Measurements from ENCODE around the gene HADH. TPM values are rescaled to one million over a fixed set of nuclear protein-coding genes. Genes with fewer than 3 reads are reported as not detected.
"Not testable (repeated sequence)": the region's sequence is repeated elsewhere in the genome, so short reads cannot be mapped to it uniquely, and the experiment has no call there.

The HADH gene
- total RNA-seq, 6 experiments from 2014 or later, result 67.2 to 152 (median 104) TPM

- Histone ChIP-seq H3K9me3 (no peaks in the 10 kb centered on the region), H3K4me3 (no peak overlapping the region), H3K4me1 (peaks cover 0 to 10% (median 4%) of the 10 kb centered on the region in 4 donors), H3K27ac (no peak overlapping the region), H3K36me3 (peaks cover 0 to 7% (median 0%) of the 10 kb centered on the region in 4 donors), H3K27me3 (no peaks in the 10 kb centered on the region)
- no peak for TF ChIP-seq CTCF (IDR thresholded peaks at IDR 0.05)
- TF ChIP-seq POLR2A (IDR thresholded peaks at IDR 0.05), result no peak
- WGBS (ENCODE audit: insufficient coverage, low coverage, low lambda C conversion rate, missing lambda C conversion rate), result 100% methylated on average over 1 of the region's 1 CpG
- DNase-seq, result no peak
- intact Hi-C loops (cut with DNase I), result no loop called here
- ATAC-seq, result no peak
These were observed 16.1 kb downstream of the HADH start for GRCh38 chr4:108005807-108006206.

GRCh38 chr4:108006361-108006760, 16.7 kb downstream of the HADH start:
- Histone ChIP-seq H3K4me3 (no peak overlapping the region), H3K27ac (no peak overlapping the region), H3K27me3 (no peaks in the 10 kb centered on the region), H3K36me3 (peaks cover 0 to 13% (median 0%) of the 10 kb centered on the region in 4 donors), H3K4me1 (peaks cover 0 to 10% (median 4%) of the 10 kb centered on the region in 4 donors), H3K9me3 (no peaks in the 10 kb centered on the region)
- DNase-seq (no peak), ATAC-seq (no peak)
- intact Hi-C loops (cut with DNase I), result no loop called here
- TF ChIP-seq CTCF (IDR thresholded peaks at IDR 0.05), result no peak
- TF ChIP-seq POLR2A (IDR thresholded peaks at IDR 0.05), result no peak

- peak overlapping the region in 2 of 3 donors; percentile 51 to 61 for H3K27ac ChIP-seq
- H3K4me1 ChIP-seq, result peaks cover 0 to 10% (median 4%) of the 10 kb centered on the region in 4 donors
- no peaks in the 10 kb centered on the region for H3K9me3 ChIP-seq
- peaks cover 0 to 13% (median 0%) of the 10 kb centered on the region in 4 donors for H3K36me3 ChIP-seq
- TF ChIP-seq CTCF (IDR thresholded peaks at IDR 0.05) (no peak), POLR2A (IDR thresholded peaks at IDR 0.05) (no peak)
- WGBS (ENCODE audit: insufficient coverage, low coverage, low lambda C conversion rate, missing lambda C conversion rate), result 100% methylated on average over 3 of the region's 7 CpGs
- no peak for DNase-seq
- intact Hi-C loops (cut with DNase I), result no loop called here
- no peaks in the 10 kb centered on the region for H3K27me3 ChIP-seq
- H3K4me3 ChIP-seq, result no peak overlapping the region
- no peak for ATAC-seq
These were observed 18.3 kb downstream of the HADH start for GRCh38 chr4:108007984-108008383.

- TF ChIP-seq CTCF (IDR thresholded peaks at IDR 0.05), result no peak
- no peak for TF ChIP-seq POLR2A (IDR thresholded peaks at IDR 0.05)
- 15% methylated on average over 2 of the region's 2 CpGs for WGBS (ENCODE audit: insufficient coverage, low coverage, low lambda C conversion rate, missing lambda C conversion rate)
- H3K4me1 ChIP-seq, result peaks cover 0 to 10% (median 4%) of the 10 kb centered on the region in 4 donors
- H3K9me3 ChIP-seq, result no peaks in the 10 kb centered on the region
- peak overlapping the region; percentile 0 to 90 (median 51) for H3K27ac ChIP-seq
- intact Hi-C loops (cut with DNase I), result no loop called here
- ATAC-seq (peak; percentile 96 to 99 (median 97)), DNase-seq (peak in 1 of 3 donors; percentile 66)
- H3K27me3 ChIP-seq, result no peaks in the 10 kb centered on the region
- H3K4me3 ChIP-seq, result no peak overlapping the region
- H3K36me3 ChIP-seq, result peaks cover 0 to 13% (median 0%) of the 10 kb centered on the region in 4 donors
These were observed 19.0 kb downstream of the HADH start for GRCh38 chr4:108008721-108009120.

- H3K4me3 ChIP-seq, result no peak overlapping the region
- TF ChIP-seq POLR2A (IDR thresholded peaks at IDR 0.05), result no peak
- TF ChIP-seq CTCF (IDR thresholded peaks at IDR 0.05), result no peak
- H3K27ac ChIP-seq, result no peak overlapping the region
- WGBS (ENCODE audit: insufficient coverage, low coverage, low lambda C conversion rate, missing lambda C conversion rate), result 88% methylated on average over 2 of the region's 2 CpGs
- no peaks in the 10 kb centered on the region for H3K9me3 ChIP-seq
- no peak for ATAC-seq
- intact Hi-C loops (cut with DNase I), result no loop called here
- peaks cover 0 to 23% (median 2%) of the 10 kb centered on the region in 4 donors for H3K36me3 ChIP-seq
- H3K4me1 ChIP-seq, result peaks cover 0 to 10% (median 4%) of the 10 kb centered on the region in 4 donors
- no peak for DNase-seq
- no peaks in the 10 kb centered on the region for H3K27me3 ChIP-seq
These were observed 20.5 kb downstream of the HADH start for GRCh38 chr4:108010167-108010566.

GRCh38 chr4:108012382-108012781, 22.7 kb downstream of the HADH start:
- H3K36me3 ChIP-seq, result peaks cover 0 to 41% (median 2%) of the 10 kb centered on the region in 4 donors
- H3K27ac ChIP-seq, result not testable (repeated sequence)

More at GRCh38 chr4:108012382-108012781, 22.7 kb downstream of the HADH start:
- H3K4me1 ChIP-seq, result peaks cover 0 to 10% (median 4%) of the 10 kb centered on the region in 4 donors
- H3K4me3 ChIP-seq; ATAC-seq; DNase-seq; intact Hi-C loops (cut with DNase I); H3K9me3 ChIP-seq; H3K27me3 ChIP-seq: not testable (repeated sequence)
- 97% methylated on average over 5 of the region's 5 CpGs for WGBS (ENCODE audit: insufficient coverage, low coverage, low lambda C conversion rate, missing lambda C conversion rate)

Data from right lobe of liver (tissue), 6 donors.